GM12874 (cell line): ENCODE measurements around the gene ZNF672.

Experiments used
- TF ChIP-seq, protein P1 (sequence below): IDR thresholded peaks from 2 replicates; pipeline ENCODE4 v1.5.1; 2011; ENCODE audit warnings: low read depth, mild to moderate bottlenecking, control low read depth, low read length, moderate library complexity; ENCODE audit not compliant: insufficient read depth

Gene ZNF672

GRCh38 chr1:248822148-248823032 lies 15.6 kb upstream of the ZNF672 start:
- TF ChIP-seq, protein P1, sequence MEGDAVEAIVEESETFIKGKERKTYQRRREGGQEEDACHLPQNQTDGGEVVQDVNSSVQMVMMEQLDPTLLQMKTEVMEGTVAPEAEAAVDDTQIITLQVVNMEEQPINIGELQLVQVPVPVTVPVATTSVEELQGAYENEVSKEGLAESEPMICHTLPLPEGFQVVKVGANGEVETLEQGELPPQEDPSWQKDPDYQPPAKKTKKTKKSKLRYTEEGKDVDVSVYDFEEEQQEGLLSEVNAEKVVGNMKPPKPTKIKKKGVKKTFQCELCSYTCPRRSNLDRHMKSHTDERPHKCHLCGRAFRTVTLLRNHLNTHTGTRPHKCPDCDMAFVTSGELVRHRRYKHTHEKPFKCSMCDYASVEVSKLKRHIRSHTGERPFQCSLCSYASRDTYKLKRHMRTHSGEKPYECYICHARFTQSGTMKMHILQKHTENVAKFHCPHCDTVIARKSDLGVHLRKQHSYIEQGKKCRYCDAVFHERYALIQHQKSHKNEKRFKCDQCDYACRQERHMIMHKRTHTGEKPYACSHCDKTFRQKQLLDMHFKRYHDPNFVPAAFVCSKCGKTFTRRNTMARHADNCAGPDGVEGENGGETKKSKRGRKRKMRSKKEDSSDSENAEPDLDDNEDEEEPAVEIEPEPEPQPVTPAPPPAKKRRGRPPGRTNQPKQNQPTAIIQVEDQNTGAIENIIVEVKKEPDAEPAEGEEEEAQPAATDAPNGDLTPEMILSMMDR, result no peak

- TF ChIP-seq, protein P1, result no peak
Measured at GRCh38 chr1:248823517-248824001, 14.5 kb upstream of the ZNF672 start.

GRCh38 chr1:248824301-248824700 lies 13.7 kb upstream of the ZNF672 start:
- TF ChIP-seq, protein P1, result no peak

DNA sequence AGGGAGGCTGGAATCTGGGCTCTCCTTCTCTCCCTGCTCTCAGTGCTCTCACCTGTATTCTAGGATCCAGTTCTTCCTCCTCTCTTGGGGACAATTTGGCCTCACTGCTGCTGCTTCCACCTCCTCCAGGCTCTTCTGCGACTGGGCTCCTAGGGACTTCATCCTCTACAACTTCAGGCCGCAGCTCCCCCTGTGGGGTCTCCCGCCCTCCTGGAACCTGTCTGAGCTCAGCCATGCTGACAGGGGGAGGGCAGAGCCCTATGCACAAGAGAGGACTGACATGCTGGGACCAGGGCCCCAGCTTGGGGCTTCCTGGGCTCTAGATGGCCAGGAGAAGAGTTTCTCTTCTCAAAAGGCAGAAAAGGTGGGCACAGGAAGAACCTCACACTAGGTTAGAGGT lies 13.3 kb upstream of the ZNF672 start:
- TF ChIP-seq, protein P1, result no peak

DNA sequence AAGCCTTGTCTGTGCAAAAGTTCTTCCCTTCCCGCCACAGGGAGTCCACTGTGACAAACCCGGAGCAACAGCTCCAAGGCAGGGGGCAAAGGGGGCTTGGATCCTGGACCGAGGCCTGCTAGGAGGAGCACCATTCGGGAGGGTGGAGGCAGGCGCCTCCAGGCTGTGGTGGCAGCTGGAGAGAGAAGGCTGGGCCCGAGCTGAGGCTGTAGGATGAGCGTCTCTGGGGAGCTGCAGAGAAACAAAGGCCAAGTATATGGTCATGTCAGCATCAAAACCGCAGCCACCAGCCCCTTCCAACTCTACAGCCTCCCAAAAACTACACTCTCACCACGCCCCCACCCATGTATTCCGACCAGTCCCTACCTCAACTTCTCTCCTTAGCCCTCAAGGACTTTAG lies 12.9 kb upstream of the ZNF672 start:
- TF ChIP-seq, protein P1, result no peak

GRCh38 chr1:248825573-248825908 lies 12.5 kb upstream of the ZNF672 start:
- TF ChIP-seq, protein P1, result no peak

GRCh38 chr1:248825909-248826760 lies 11.9 kb upstream of the ZNF672 start, which contains the start of gene SH3BP5L:
SH3BP5L (minus strand) TSS chr1:248825915; CDS start chr1:248824935, 980 bp downstream.
- TF ChIP-seq, protein P1, result peak; percentile 75
